Omental fat pad (tissue), 4 donors: Measurements from ENCODE around the gene NLK. TPM values are rescaled to one million over a fixed set of nuclear protein-coding genes. Genes with fewer than 3 reads are reported as not detected.

Experiments
- ATAC-seq: fragments of 150-250 bp; one replicate; pipeline ENCODE4 v1.9.1; 2016; ENCODE audit warnings: mild to moderate bottlenecking, moderate library complexity; ENCODE audit not compliant: low FRiP score
- DNase-seq: peaks from one replicate; pipeline ENCODE4 v3.0.0-alpha.2; 2019; ENCODE audit warnings: low spot score
- CTCF ChIP-seq, 3 donors: fragments of 450-650 bp; IDR thresholded peaks; one replicate each; pipeline ENCODE4 v1.5.1; 2016 to 2017; ENCODE audit warnings: antibody characterized with exemption in 3 of 3, mild to moderate bottlenecking in 3 of 3, moderate library complexity in 2 of 3
- total RNA-seq, 4 donors: library from RNA; depleted of rRNA; stranded (reverse); fragments of >200 nt; gene quantifications; one replicate each; pipeline ENCODE4 v1.1.0, GENCODE V29; 2016

Gene NLK
- total RNA-seq, 4 donors from 2014 or later = 15.9 to 32.5 (median 25.0) TPM

GRCh38 chr17:28131599-28131998 is 89.1 kb downstream of the NLK start:
- DNase-seq = no peak
- ATAC-seq = no peak
- TF ChIP-seq CTCF (IDR thresholded peaks at IDR 0.05) = no peak

GRCh38 chr17:28133562-28133970 is 91.1 kb downstream of the NLK start:
- no peak for DNase-seq
- no peak for TF ChIP-seq CTCF (IDR thresholded peaks at IDR 0.05)
- no peak for ATAC-seq

GRCh38 chr17:28136923-28137322 is 94.4 kb downstream of the NLK start:
- ATAC-seq (no peak), DNase-seq (no peak)
- no peak for TF ChIP-seq CTCF (IDR thresholded peaks at IDR 0.05)

- TF ChIP-seq CTCF (IDR thresholded peaks at IDR 0.05) = no peak
- DNase-seq (no peak), ATAC-seq (no peak)
Observed at GRCh38 chr17:28139822-28140221, 97.3 kb downstream of the NLK start.

GRCh38 chr17:28141313-28141712 is 98.8 kb downstream of the NLK start:
- ATAC-seq = no peak
- TF ChIP-seq CTCF (IDR thresholded peaks at IDR 0.05) = no peak
- no peak for DNase-seq

GRCh38 chr17:28141773-28142172 is 99.3 kb downstream of the NLK start:
- no peak for ATAC-seq
- DNase-seq = no peak
- no peak for TF ChIP-seq CTCF (IDR thresholded peaks at IDR 0.05)

- TF ChIP-seq CTCF (IDR thresholded peaks at IDR 0.05) = no peak
- no peak for DNase-seq
- ATAC-seq = no peak
Observed at GRCh38 chr17:28142305-28142704, 99.8 kb downstream of the NLK start.
